Measurements from ENCODE around the gene LNX1. TPM values are rescaled to one million over a fixed set of nuclear protein-coding genes. Genes with fewer than 3 reads are reported as not detected.
A peak's percentile ranks its signal among the peaks of the same experiment; 100 is the strongest.

LNX1 gene
- total RNA-seq, 1 donor from 2014 or later, result 0.10 TPM

- peaks cover 9% of the 10 kb centered on the region for H3K9me3 Mint-ChIP-seq (ENCODE audit: unreplicated experiment)
- peaks cover 8% of the 10 kb centered on the region for H3K27me3 Mint-ChIP-seq (ENCODE audit: unreplicated experiment)
- H3K4me1 Mint-ChIP-seq (ENCODE audit: low read depth, unreplicated experiment), result peaks cover 13% of the 10 kb centered on the region
- H3K36me3 Mint-ChIP-seq (ENCODE audit: unreplicated experiment), result peaks cover 7% of the 10 kb centered on the region
- H3K4me3 Mint-ChIP-seq (ENCODE audit: unreplicated experiment), result no peak overlapping the region
- TF ChIP-seq CTCF (IDR thresholded peaks at IDR 0.05; ENCODE audit: partially characterized antibody, unreplicated experiment), result no peak
- no peak overlapping the region for H3K27ac Mint-ChIP-seq (ENCODE audit: unreplicated experiment)
- DNase-seq, result no peak
Measured at GRCh38 chr4:53605783-53606182, 14.5 kb upstream of the LNX1 start.

GRCh38 chr4:53602390-53602789 lies 11.1 kb upstream of the LNX1 start:
- Mint-ChIP-seq H3K9me3 (ENCODE audit: unreplicated experiment) (peaks cover 7% of the 10 kb centered on the region), H3K27me3 (ENCODE audit: unreplicated experiment) (peaks cover 8% of the 10 kb centered on the region), H3K27ac (ENCODE audit: unreplicated experiment) (no peak overlapping the region), H3K4me3 (ENCODE audit: unreplicated experiment) (no peak overlapping the region), H3K36me3 (ENCODE audit: unreplicated experiment) (peaks cover 7% of the 10 kb centered on the region), H3K4me1 (ENCODE audit: low read depth, unreplicated experiment) (peaks cover 13% of the 10 kb centered on the region)
- TF ChIP-seq CTCF (IDR thresholded peaks at IDR 0.05; ENCODE audit: partially characterized antibody, unreplicated experiment), result no peak
- DNase-seq, result no peak

- Mint-ChIP-seq H3K9me3 (ENCODE audit: unreplicated experiment) (peaks cover 7% of the 10 kb centered on the region), H3K27ac (ENCODE audit: unreplicated experiment) (no peak overlapping the region), H3K27me3 (ENCODE audit: unreplicated experiment) (peaks cover 8% of the 10 kb centered on the region), H3K36me3 (ENCODE audit: unreplicated experiment) (peaks cover 7% of the 10 kb centered on the region), H3K4me3 (ENCODE audit: unreplicated experiment) (no peak overlapping the region), H3K4me1 (ENCODE audit: low read depth, unreplicated experiment) (peaks cover 13% of the 10 kb centered on the region)
- peak; percentile 24 for TF ChIP-seq CTCF (IDR thresholded peaks at IDR 0.05; ENCODE audit: partially characterized antibody, unreplicated experiment)
- peak; percentile 68 for DNase-seq
Measured at GRCh38 chr4:53601251-53601764, 10.0 kb upstream of the LNX1 start.

GRCh38 chr4:53599632-53600031 lies 8.3 kb upstream of the LNX1 start:
- Mint-ChIP-seq H3K27me3 (ENCODE audit: unreplicated experiment) (peaks cover 8% of the 10 kb centered on the region), H3K4me1 (ENCODE audit: low read depth, unreplicated experiment) (peaks cover 13% of the 10 kb centered on the region), H3K36me3 (ENCODE audit: unreplicated experiment) (peaks cover 7% of the 10 kb centered on the region), H3K9me3 (ENCODE audit: unreplicated experiment) (peaks cover 7% of the 10 kb centered on the region), H3K4me3 (ENCODE audit: unreplicated experiment) (no peak overlapping the region), H3K27ac (ENCODE audit: unreplicated experiment) (no peak overlapping the region)
- no peak for DNase-seq
- no peak for TF ChIP-seq CTCF (IDR thresholded peaks at IDR 0.05; ENCODE audit: partially characterized antibody, unreplicated experiment)

GRCh38 chr4:53598901-53599300 lies 7.6 kb upstream of the LNX1 start:
- Mint-ChIP-seq H3K36me3 (ENCODE audit: unreplicated experiment) (peaks cover 7% of the 10 kb centered on the region), H3K9me3 (ENCODE audit: unreplicated experiment) (peaks cover 7% of the 10 kb centered on the region), H3K27me3 (ENCODE audit: unreplicated experiment) (peaks cover 8% of the 10 kb centered on the region), H3K4me1 (ENCODE audit: low read depth, unreplicated experiment) (peaks cover 13% of the 10 kb centered on the region), H3K27ac (ENCODE audit: unreplicated experiment) (no peak overlapping the region), H3K4me3 (ENCODE audit: unreplicated experiment) (no peak overlapping the region)
- TF ChIP-seq CTCF (IDR thresholded peaks at IDR 0.05; ENCODE audit: partially characterized antibody, unreplicated experiment), result no peak
- DNase-seq, result no peak
